ENCODE results near the gene NEBL.

DNA sequence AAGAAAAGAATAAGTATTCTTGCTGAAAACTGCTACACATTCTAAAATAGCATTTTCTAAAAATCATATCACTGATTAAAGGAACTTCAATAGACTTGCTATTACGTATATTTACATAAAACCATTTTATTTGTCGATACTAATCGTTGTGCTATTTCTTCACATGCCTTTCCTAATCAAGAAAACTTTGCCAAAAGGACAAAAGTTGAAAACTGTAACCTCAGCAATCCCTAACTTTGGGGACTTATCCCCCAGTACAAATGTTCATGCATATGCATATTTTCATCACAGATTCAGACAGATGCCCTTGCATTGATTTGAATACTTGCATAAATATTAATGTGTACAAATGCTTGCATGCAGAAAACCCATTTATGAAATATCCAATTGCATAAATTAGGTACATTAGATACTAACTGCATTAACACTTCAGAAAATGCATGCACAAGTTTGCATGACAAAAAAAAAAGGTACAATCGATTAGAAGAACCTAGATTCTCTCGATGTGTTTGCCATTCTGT is 35.6 kb upstream of the NEBL start:
- no peak for TF ChIP-seq EZH2 (IDR thresholded peaks at IDR 0.05; ENCODE audit: borderline replicate concordance, low read length)
- TF ChIP-seq, protein P1, sequence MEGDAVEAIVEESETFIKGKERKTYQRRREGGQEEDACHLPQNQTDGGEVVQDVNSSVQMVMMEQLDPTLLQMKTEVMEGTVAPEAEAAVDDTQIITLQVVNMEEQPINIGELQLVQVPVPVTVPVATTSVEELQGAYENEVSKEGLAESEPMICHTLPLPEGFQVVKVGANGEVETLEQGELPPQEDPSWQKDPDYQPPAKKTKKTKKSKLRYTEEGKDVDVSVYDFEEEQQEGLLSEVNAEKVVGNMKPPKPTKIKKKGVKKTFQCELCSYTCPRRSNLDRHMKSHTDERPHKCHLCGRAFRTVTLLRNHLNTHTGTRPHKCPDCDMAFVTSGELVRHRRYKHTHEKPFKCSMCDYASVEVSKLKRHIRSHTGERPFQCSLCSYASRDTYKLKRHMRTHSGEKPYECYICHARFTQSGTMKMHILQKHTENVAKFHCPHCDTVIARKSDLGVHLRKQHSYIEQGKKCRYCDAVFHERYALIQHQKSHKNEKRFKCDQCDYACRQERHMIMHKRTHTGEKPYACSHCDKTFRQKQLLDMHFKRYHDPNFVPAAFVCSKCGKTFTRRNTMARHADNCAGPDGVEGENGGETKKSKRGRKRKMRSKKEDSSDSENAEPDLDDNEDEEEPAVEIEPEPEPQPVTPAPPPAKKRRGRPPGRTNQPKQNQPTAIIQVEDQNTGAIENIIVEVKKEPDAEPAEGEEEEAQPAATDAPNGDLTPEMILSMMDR (conservative IDR thresholded peaks at IDR 0.05 in 1 of 2, IDR thresholded peaks at IDR 0.05 in 1 of 2; ENCODE audit: extremely low read depth in 1 of 2, insufficient read depth in 1 of 2, low read depth in 1 of 2, low read length in 2 of 2), result no peak
